Activated naive CD4-positive, alpha-beta T cell treated with Interleukin-2 at 50 U/mL for 16 hours (primary cell): ENCODE measurements around the gene PDCD5.
"Not testable (repeated sequence)": the region's sequence is repeated elsewhere in the genome, so short reads cannot be mapped to it uniquely, and the experiment has no call there.

ENCODE experiments used
- DNase-seq: peaks from one replicate; pipeline ENCODE4 v3.0.0-alpha.2; 2020

Gene PDCD5, protein sequence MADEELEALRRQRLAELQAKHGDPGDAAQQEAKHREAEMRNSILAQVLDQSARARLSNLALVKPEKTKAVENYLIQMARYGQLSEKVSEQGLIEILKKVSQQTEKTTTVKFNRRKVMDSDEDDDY

DNA sequence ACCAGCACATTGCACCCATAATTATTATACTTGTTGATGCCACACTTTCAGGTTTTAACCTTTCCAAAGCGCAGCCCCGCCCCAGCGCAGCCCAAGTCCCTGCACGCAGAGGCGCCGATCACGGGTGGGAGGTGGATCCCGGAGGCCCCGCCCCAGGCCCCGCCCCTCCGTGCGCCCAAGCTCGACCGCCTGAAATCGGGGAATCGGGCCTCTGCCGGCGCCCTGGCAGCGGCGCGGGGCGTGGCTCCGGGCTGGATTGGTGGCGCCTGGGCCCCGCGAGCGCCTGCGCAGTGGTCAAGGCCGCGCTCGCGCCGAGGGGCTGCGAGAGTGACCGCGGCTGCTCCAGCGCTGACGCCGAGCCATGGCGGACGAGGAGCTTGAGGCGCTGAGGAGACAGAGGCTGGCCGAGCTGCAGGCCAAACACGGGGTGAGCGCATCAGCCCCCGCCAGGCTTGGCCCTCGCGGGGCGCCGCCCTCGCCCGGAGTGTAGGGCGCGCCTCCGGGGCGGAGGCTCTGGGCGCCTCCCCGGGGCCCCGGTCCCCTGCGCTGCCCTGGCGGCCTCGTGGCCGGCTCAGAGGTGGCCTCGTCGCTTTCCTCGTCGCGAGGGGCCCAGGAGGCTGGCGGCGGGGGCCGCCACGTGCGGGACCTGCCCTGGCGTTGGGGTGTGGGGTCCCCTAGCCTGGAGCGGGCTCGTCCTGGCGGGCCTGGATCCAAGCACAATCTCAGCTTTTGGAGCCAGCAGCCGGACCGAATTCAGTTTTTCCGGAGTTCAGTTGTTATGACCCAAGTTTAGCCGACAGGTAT lies at the start of gene PDCD5:
Gene PDCD5 (plus strand): TSS at position 290 of the 804 bp plus-strand sequence. CDS start 72 bp downstream, at position 362.
- peak; percentile 98 for DNase-seq

DNA sequence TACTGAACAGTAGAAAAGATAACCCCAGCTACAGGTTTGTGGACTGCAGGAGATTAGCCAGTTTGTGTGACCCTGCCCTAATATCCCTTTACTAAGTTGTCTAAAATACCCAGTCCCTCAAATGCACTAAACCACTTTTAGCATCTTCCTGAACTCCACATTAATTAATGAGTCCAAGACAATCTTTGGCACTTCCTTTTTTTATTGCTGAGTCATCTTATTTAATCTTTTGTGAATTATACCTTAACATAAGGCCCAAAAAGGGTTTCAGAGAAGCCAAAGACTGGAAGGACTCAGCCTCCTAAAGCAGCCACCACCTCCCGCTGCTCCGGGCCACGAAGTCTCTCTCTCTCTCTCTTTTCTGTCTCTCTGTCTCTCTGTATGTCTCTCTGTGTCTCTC lies 48.8 kb upstream of the PDCD5 start:
- no peak for DNase-seq

DNA sequence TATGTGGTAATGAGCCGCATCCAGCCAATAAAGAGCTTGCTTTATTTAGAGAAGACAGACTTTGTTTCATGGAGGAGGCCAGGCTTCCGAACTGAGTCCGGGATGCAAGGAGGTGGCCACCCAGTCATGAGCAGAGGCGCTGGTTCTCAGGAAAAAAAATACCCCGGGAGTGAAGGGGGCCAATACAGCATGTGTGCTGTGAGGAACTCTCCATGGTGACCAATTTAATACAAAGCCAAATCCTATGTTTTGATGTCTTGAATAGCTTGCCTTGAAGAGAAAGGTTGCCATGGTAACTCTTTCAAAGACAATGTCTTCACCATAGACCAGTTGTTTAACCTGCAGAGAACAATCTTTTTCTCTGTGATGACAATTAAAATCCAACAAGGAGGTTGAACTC lies 43.4 kb upstream of the PDCD5 start:
- DNase-seq = no peak

DNA sequence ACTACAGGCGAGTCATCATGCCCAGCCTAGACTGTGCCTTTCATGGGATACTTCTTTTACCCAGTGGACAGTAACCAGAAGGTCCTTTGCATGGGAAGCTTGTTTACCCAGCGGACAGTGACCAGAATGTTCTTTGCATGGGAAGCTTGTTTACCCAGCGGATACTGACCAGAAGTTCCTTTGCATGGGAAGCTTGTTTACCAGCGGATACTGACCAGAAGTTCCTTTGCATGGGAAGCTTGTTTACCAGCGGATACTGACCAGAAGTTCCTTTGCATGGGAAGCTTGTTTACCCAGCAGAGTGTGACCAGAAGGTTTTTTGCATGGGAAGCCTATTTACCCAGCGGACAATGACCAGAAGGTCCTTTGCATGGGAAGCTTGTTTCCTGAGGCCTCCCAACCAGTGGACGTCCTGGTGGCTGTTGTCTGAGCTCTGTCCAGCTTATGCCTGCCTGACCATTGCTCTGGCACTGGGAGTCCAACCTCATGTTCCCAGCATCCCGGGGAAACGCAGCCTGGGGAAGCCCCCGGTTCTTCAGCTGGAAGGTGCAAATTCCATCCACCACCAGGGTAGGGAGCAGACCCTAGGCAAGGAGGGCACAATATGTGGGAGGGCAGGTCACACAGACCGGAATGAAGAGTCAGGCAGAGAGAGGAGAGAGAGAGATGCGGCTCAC lies 41.6 kb upstream of the PDCD5 start:
- no peak for DNase-seq

DNA sequence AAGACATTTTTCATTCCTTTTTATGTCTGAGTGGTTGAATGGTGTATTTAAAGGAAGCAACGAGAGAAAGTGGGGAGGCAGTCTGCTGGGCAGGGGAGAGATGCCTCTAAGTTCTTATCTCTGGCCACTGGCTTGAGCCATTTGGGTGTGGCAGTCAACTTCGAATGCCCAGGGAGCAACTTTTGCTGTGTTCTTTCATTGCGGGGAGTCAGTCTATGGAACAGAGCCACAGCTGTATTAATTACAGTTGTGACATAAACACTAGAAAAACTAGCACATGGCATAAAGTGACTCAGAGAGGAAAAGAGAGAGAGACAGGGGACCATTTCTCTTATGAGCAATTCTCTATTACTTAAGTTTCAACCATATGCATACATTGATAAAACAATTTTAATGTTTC lies 40.4 kb upstream of the PDCD5 start:
- DNase-seq = no peak

DNA sequence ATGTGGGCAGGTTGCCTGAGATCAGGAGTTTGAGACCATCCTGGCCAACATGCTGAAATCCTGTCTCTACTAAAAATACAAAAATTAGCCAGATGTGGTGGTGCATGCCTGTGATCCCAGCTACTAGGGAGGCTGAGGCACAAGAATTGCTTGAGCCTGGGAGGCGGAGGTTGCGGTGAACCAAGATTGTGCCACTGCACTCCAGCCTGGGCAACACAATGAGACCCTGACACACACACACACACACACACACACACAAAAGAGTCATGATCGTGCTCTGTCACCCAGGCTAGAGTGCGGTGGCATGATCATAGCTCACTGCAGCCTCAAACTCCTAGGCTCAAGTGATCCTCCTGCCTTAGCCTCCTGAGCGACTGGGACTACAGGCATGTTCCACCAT lies 39.6 kb upstream of the PDCD5 start:
- not testable (repeated sequence) for DNase-seq

DNA sequence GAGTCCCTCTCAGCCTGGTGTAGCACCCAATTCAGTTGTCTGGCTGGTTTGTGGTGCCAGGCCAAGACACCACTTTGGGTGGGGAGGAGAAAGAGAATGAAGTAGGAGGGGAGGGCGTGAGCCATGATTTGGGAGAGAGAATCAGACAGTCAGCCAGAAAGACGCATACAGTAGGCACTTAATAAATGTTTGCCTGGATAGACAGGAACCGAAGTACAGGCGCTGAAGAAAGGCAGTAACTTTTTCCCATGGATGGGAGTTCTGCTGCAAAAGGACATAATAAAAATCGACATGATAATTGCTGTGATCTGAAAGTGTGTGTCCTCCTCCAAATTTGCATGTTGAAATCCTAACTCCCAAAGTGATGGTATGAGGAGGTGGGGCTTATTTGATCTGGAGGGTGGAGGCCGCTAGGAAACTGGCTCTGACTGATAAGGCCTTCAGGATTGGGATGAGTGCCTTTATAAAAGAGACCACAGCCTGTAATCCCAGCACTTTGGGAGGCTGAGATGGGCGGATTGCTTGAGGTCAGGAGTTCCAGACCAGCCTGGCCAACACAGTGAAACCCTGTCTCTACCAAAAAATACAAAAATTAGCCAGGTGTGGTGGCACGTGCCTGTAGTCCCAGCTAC lies 38.4 kb upstream of the PDCD5 start:
- no peak for DNase-seq

DNA sequence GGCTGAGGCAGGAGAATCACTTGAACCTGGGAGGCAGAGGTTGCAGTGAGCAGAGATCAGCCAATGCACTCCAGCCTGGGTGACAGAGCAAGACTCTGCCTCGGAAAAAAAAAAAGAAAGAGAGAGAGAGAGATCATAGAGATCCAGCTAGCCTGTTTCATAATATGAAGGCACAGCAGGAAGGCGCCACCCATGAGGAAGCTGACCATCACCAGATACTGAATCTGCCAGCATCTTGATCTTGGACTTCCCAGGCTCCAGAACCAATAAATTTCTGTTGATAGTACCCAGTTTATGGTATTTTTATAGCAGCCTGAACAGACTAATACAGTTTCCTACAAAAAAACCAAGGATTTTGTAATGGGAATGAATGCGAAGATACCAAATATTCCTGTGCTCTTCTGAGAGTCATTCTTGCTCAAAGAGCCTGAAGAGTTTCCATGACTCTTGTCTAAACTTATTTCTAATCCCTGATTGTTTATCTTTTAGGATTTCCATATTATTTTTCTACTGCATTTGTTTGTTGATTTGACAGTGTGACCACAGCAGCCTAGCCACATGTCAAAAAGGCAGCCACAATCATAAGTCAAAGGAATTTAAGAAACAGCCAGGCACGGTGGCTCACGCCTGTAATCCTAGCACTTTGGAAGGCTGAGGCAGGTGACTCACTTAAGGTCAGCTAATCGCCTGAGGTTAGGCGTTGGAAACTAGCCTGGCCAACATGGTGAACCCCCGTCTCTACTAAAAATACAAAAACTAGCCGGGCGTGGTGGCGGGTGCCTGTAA lies 37.7 kb upstream of the PDCD5 start:
- no peak for DNase-seq

DNA sequence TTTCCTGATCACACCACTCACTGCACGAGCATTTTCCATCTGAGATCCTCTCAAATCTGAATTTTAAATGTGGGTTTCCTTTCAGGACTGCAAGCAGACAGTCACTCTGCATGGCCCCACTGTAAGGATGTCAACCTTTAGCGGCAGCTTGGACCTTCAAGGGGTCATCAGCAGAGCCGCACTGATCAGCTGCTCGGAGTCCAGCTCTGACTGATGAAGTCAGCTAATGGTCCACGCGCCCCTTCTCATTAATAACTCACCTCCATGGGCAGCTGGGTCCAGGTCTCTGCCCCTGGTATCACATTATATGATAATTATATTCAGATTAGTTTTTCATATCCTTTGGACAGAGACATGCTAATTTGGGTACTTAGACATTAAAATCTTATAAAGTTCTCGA lies 36.1 kb upstream of the PDCD5 start:
- no peak for DNase-seq

DNA sequence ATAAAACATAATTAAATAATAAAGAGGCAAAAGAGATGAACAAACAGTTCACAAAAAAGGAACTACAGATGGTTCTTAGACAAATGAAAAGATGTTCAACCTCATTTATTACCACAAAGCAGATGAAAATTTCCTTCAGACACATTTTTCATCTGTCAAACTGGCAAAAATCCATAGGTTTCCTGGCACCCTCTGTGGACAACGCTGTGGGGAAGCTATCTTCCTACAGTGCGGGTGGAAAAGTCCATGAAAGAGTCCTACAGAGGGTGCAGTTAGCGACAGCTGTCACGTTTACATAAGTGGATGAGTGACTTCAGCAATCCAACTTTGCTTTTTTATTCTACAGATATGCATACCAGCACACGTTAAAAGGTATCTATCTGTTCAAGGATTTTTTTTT lies 30.3 kb upstream of the PDCD5 start:
- no peak for DNase-seq

DNA sequence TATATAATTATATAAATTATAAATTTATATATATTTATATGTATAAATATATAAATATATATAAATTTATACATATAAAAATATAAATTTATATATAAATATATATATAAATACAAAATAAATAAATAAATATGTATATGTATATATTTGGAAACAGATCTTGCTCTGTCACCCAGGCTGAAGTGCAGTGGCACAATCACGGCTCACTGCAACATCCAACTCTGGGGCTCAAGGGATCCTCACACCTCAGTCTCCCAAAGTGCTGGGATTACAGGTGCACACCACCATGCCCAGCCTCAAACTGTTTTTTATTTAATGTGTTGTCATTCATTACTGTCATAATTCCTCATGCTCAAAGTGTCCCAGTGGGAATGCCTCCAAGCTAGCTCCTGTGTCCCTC lies 25.2 kb upstream of the PDCD5 start:
- no peak for DNase-seq

DNA sequence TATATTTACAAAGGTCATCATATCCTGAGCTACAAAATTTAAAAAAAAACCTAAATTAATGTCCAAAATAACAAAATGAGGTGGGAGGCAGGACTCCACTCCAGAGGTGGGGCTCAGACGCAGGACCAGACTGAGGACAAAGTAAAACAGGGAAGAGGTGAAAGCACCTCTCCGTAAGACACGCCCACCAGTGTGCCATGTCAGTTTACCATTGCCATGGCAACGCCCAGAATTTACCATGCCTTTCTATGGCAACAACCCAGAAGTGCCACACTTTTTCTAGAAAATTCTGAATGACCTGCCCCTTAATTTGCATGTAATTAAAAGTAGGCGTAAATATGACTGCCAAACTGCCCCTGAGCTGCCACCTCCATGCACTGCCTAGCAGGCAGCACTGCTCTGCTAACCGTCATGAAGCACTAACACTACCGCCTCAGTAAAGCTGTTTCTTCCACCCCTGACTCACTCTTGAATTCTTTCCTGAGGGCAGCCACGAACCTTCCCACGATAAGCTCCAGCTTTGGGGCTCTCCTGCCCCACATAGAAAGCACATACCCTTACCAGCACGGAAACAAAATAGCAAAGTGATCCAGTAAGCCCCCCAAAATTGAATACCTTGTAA lies 22.3 kb upstream of the PDCD5 start:
- DNase-seq = no peak

DNA sequence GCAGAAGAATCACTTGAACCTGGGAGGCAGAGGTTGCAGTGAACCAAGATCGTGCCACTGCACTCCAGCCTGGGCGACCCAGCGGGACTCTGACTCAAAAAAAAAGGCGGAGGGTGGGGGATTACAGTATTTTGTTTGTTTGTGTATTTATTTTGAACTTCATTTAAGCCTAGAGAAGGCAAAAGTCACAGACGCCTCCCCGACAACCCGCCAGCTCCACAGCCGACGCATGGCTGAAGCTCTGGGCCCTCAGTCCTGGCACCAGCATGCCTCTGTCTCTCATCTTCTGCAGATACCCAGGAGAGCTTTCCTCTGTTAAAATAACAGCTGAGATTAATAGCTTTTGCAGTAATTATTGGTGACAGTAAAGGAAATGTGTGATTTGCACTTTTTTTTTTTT lies 17.2 kb upstream of the PDCD5 start:
- DNase-seq = no peak

DNA sequence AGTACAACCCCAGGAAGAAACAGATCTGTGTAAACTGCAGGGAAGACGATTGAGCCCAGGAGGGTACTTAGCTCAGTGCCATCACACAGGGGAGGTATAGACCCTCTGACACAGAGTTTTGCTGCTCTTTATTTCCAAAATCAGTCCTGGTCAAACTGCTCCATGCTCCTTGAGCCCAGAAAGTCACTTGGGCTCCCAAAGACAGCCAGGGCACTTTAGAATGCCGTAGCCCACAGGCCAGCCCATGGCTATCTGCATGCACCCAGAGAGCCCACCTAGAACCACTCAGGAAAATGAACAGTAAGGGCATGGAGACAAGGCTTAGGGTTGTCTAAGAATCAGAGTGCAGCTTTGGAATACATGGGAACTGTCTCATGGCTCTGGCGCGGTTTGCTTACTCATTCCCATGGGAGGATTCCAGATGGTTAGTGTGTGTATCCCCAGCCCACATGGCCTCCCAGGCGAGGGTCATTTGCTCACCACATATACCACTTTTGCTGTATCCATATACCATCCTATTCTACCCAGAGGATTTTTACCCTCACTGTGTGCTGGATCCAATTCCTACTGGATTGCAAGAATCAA lies 14.7 kb upstream of the PDCD5 start:
- DNase-seq = no peak

DNA sequence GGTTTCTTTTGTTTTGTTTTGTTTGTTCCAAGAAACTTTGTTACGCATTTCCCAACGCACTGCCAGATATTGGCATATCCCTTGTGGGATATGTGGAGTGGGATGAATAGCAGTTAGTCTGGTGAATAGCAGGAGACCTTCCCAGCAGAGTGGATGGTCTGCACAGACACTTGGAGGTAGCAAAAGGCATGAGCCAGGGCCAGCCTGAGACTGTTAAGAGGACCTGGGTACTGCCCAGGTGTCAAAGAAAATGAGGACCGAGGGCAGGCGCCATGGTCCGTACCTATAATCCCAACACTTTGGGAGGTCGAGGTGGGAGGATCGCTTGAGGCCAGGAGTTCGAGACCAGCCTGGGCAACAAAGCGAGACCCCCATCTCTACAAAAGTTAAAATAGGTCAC lies 13.5 kb upstream of the PDCD5 start:
- no peak for DNase-seq

DNA sequence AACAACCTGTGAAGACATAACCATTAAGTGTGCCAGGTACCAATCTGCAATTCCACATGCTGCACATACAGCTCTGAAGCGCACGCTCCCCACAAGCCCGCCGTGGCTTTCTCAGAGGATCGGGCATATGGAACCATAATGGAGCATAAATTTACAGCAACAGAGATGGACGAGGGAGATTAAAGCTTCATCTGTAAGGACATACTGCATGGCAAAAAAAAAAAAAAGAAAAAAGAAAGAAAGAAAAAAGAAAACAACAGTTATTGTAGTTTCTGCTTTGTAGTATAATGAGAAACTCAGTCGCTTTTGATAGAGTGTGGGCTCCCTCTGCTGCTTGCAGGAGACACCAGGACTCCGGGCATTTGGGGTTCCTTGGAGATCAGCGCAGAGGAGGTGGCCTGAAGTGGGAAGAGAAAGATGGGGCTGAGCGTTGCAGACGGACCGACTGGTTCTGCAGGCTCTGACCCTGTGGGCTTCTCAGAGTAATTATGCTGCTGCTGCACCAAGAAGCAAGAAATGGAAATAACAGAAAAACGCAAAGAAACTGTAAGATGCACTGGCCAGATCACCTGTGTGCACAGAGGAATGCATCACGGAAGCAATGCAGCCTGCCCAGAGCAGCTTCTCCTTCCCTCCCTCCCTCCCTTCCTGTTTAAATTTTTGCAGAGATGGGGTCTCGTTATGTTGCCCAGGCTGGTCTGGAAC lies 10.8 kb upstream of the PDCD5 start:
- DNase-seq = peak; percentile 24

DNA sequence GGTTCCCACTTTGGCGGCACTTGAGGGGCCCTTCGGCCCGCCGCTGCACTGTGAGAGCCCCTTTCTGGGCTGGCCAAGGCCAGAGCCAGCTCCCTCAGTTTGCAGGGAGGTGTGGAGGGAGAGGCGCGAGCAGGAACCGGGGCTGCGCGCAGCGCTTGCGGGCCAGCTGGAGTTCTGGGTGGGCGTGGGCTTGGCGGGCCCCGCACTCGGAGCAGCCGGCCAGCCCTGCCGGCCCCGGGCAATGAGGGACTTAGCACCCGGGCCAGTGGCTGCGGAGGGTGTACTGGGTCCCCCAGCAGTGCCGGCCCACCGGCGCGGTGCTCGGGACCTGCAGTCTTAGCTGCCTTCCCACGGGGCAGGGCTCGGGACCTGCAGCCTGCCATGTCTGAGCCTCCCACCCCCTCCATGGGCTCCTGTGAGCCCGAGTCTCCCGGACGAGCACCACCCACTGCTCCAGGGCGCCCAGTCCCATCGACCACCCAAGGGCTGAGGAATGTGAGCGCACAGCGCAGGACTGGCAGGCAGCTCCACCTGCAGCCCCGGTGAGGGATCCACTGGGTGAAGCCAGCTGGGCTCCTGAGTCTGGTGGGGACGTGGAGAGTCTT lies 9.4 kb upstream of the PDCD5 start:
- DNase-seq = not testable (repeated sequence)

DNA sequence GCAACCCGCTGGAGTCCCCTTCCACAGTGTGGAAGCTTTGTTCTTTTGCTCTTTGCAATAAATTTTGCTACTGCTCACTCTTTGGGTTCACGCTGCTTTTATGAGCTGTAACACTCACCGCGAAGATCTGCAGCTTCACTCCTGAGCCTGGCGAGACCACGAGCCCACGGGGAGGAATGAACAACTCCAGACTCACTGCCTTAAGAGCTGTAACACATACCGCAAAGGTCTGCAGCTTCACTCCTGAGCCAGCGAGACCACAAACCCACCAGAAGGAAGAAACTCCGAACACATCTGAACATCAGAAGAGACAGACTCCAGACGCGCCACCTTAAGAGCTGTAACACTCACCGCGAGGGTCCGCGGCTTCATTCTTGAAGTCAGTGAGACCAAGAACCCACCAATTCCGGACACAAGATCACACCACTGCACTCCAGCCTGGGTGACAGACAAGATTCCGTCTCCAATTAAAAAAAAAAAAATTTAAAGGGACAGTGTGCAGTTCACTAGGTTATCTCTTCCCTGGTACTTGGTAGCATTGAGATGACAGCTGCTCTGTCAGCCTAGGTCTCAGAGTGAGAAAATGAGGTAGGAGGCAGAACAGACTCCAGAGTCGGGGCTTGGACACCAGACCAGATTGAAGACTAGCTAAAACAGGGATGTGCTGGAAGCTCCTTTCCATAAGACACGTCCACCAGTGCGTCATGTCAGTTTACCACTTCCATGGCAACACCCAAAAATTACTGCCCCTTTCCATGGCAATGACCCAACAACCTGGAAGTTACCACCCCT lies 8.1 kb upstream of the PDCD5 start:
- not testable (repeated sequence) for DNase-seq

DNA sequence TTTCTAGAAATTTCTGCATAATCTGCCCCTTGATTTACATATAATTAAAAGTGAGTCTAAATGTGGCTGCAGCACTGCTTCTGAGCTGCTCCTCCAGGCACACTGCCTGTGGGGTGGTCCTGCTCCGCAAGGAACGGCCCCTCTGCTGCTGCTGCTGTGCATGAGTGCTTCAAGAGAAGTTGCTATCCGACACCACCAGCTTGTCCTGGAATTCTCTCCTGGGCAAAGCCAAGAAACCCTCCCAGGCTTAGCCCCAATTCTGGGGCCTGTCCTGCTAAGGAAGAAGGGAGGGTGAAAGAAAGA lies 7.5 kb upstream of the PDCD5 start:
- no peak for DNase-seq

DNA sequence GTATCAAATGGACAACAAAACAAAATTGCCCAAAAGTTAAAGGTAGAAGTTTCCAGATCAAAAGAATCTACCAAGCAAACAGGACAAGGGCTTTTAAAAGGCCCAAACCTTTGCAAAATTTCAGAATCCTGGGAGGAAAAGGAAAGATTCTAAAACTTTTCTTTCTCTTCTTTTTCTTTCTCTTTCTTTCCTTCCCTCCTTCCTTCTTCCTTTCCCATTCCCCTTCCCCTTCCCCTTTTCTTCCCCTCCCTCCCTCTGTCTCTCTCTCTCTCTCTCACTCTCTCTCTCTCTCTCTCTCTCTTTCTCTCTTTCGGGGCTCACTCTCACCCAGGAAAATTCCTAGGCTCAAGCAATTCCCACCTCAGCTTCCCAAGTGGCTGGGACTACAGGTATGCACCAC lies 4.2 kb upstream of the PDCD5 start:
- DNase-seq = no peak
